ENCODE results near the gene USF3.
"Not testable (repeated sequence)": the region's sequence is repeated elsewhere in the genome, so short reads cannot be mapped to it uniquely, and the experiment has no call there.

Gene USF3

DNA sequence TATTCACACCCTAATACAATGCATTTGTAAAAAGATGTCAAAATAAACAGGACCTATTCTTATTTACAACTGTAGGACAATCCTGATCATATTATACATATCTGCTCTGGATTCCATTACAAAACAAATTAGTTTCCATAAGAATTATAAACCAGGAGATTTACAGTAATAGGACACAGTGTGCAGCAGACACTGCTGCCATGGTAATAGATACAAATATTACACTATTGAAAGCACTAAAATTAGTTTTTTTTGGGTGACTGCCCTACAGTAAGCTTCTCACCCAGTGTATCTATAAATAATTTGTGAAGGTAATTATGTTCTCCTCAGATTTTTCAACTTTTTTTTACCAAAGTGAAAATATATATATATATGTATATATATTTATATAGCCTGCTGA is 47.9 kb downstream of the USF3 start:
- DNase-seq = no peak

DNA sequence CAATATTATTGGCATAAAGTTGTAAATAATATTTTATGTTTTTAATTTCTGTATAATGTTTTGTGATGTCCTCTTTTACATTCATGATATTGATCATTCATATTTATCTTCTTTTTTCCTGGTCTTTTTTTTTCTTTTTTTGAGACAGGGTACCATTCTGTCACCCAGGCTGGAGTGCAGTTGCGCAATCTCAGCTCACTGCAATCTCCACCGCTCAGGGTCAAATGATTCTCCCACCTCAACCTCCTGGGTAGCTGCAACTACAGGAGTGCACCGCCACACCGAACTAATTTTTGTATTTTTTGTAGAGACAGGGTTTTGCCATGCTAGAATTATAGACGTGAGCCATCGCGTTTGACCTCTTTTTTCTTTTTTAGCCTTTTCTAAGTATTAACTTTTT is 52.9 kb downstream of the USF3 start:
- no peak for DNase-seq

DNA sequence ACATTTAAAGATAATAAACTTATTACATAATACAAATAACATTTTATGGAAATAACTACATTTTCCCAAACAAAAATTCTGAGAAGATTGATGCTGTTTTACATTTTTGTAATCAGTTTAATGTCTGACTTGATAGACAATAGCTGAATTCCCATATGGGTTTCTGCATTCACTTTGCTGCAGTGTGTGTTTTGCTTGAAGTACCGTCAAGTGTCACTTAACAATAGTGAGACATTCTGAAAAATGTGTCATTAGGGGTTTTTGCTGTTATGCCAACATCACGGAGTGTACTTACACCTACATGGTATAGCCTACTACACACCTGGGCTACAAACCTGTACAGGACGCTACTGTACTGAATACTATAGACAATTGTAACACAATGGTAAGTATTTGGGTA is 57.5 kb downstream of the USF3 start:
- DNase-seq = no peak

DNA sequence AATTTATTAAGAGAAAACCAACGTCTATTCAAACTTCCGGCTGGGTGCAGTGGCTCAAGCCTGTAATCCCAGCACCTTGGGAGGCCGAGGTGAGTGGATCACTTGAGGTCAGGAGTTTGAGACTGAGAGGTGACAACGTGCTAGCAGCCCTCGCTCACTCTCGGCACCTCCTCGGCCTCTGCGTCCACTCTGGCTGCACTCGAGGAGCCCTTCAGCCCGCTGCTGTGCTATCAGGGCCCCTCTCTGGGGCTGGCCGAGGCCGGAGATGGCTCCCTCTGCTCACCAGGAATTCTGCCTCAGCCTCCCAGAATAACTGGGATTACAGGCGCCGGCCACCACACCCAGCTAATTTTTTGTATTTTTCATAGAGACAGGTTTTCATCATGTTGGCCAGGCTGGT is 58.7 kb downstream of the USF3 start:
- DNase-seq = no peak

DNA sequence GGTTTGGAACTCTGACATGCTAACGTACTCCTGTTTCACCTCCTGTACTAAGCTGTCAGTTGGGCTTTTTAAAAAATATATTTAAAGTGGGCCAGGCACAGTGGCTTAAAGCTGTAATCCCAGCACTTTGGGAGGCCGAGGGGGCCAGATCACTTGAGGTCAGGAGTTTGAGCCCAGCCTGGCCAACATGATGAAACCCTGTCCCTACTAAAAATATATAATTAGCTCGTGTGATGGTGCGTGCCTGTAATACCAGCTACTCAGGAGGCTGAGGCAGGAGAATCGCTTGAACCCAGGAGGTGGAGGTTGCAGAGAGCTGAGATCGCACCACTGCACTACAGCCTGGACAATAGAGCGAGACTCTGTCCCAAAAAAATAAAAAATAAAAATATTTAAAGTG is 60.4 kb downstream of the USF3 start:
- not testable (repeated sequence) for DNase-seq

DNA sequence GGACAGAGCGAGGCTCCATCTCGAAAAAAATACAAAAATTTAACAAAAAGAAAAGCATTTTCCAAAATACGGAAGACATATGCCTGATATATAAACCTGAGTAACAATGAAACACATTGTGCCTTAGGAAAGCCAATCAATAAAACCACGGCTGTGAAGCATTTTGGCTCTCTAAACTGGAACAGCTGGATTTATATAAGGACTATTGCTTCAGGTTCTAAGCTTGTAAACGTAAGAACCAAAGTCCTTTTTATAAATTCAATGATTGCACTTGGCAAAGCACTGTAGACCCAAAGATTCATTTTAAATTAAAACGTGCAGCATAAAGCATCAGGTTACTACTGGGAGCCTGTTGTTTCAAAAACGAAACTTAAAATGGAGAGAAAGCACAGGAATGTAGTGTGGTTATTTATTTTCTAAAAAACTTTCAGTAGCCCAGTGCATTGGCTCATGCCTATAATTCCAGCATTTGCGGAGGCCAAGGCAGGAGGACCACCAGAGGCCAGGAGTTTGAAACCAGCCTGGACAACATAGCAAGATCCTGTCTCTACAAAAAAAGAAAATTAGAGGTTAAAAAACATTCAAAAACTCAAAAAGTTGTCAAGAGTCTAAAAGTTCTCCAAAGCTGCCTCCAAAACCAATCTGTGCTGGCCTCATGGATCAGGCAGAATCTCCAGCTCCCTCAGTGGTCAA is 61.5 kb downstream of the USF3 start:
- DNase-seq = no peak

DNA sequence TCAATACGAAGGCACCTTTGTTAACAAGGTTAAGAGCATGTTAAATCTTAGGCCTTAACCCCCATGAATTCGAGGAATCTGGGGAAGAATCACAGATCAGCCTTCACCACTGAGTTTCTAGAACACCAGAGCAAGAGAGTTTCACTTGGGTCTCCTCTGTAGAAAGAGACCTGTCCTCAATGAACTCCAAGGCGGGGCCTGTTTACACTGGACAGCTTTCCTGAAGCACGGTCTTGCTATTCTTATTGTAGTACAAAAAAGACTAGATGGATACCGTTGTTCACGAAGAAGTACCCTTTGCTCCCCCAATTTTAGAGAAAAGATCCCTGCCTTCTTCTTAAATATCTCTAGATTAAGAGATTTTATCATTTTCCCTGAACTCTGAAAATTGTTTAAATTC is 64.9 kb downstream of the USF3 start:
- DNase-seq = no peak

DNA sequence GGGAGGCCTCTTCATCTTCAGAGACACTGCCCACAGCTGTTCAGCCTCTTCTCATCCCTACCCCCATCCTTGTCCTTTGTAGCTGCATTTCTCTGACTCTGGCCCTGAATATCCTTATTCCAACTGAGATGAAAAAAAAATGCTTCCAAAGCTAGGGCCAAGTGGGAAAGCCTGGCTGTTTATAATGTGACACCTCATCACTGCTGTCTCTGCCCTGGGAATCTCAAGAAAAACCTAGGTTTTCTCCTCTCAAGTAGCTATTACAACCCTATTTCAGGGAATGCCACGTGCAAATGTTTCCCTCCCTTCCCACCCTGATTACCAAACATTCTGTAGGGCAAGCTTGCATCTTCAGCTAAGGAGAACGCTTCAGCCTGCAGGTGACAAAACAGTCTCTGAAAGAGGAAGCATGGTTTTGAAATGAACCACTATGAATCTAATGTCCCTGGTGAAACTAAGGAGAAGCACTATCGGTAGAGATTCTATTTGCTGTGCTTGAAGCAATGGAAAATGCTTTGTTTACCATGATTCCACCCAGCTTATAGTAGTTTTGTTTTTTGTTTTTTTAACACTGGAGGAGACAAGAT is 65.4 kb downstream of the USF3 start:
- DNase-seq = no peak

DNA sequence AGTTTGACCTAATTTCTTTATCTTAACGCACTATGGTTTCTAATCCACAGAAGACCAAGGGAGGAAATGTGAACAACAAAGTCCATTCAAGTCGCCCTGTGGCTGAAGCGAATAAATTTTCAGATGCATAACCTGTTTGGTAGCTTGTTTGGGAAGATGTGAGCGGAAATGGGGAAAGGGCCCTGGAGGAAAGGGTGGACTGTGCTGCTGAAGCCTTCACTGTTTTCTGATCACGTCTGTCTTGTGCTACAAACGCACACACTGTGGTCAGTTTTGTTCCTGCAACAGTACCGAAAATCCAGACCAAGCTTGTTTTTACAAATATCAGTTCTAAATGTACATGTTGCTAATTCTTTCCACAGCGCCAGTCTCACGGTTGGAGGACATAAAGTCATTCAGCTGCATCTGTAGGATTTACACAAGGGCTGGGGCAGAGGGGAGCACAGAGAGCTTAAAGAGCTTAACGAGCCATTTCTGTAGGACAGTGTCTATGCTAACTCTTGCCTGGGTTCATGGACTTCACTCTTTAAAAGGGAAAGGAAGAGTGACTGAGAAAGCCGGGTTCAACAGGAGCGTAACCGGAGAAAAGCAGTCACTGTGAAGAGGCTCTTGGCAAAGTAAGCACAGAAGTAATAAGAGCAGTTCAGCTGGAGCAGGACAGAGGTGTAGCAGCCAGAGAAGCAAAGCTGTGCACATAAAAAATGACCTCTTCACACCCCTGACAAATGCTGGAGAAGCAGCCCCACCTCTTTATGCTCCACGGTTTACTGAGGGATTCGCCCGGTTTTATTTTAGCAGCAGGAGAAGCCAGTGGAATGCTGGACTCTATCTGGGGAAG is 66.6 kb downstream of the USF3 start:
- DNase-seq = no peak

DNA sequence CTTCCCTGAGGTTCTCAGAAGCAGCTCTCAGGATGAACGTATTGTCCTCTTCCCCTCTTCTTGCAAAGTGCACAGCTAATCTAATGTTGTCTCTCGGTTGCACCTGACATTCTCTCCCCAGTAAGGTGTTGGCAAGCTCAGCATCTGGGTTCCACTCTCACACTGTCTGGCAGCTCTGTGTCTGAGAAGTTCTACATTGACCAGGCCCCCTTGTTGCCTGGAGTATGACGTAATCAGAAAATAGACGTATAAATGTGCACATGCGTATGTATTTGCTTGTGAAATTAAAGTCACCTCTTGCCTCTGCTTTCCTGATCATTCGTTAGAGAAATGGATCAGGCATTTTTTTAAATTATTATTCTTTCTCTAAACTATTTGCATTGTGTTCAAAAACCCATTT is 67.7 kb downstream of the USF3 start:
- no peak for DNase-seq

DNA sequence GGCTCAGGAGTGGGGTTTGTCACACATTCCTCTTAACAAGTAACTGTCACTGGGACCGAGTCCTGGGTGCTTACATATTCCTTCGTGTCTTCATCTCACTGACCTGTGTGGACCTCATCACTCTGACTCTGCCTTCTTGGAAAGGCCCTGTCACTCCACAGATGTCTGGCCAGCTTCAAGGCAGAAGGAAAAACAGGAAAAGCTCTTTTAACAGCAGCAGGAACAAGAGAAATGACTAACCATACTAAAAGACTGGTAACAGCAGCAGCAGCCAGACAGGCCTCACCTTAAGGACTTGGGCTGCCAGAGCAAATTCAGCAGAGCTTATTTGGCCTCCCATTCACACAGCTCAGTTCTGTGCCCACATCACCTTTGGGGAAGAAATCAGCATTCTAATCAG is 68.1 kb downstream of the USF3 start:
- DNase-seq = no peak

DNA sequence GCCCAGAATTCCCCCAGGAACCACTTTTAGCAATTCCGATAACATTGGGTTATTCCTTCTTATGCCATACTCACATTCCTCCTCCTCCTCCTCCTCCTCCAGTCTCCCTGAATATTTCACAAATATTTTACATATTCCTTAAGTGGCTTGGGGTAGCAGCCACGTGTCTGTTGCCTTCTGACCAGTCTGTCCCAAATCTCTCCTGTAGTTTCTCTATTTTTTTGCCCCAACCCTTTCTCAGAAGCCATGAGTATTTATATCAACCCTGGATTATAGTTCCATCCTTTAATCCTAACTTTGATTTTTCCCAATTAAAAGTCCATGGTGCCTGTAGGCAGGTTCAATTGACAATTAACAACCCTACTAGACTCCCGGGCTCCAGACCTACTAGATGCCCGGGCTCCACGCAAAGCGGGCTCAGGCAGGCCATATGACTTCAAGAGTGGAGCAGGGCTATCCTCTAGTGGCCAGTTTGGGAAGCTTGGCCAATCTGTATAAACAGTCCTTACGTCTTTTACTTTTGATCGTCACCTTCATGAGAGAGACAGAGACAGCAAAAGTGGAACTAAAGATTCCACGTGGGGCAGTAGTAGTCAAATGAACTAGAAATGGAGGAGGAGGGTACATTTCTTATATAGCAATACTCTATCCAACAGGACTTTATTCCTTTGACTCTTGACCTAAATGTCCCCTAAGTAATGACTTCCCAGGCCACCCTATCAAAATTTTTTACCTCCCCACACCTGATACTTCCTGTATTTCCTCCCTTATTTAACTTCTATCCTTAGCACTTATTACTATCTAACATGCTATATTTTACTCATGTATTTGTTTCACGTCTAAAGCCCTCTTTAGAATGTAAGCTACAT is 69.7 kb downstream of the USF3 start:
- peak in 1 of 2 experiments; percentile 65 for DNase-seq

DNA sequence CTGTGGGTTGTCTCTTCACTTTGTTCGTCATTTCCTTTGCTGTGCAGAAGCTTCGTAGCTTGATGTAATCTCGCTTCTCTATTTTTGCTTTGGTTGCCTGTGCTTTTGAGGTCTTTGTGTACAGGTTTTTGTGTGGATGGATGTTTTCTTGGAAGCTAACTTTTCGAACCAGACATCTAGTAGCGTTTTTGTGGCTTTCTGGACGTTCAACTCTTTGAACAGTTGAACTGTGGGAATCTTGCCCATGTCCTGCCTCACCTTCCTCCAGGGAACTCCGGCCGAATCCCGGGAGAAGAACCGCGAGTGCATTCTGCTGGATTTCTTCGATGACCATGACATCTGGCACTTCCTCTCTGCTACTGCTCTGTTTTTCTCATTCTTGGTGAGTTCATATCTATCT is 70.6 kb downstream of the USF3 start:
- DNase-seq = no peak

DNA sequence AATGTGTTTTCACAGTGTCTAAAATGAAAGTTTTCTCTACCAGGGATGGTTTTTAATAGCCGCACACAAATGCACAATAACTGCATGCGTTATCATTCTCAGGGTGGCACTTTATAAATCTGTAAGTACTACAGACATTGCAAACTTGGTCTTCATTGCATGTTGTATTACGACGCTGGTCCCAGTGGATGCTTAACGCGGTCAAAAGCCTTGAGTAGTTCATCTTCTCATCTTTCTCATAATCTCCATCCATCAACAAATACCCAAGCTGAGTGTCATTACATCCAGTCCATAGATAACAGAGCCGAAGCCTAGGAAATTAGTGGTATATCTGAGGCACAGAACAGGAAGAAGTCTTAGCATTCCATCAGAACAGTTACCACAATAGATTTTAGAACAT is 72.6 kb downstream of the USF3 start:
- DNase-seq = no peak

DNA sequence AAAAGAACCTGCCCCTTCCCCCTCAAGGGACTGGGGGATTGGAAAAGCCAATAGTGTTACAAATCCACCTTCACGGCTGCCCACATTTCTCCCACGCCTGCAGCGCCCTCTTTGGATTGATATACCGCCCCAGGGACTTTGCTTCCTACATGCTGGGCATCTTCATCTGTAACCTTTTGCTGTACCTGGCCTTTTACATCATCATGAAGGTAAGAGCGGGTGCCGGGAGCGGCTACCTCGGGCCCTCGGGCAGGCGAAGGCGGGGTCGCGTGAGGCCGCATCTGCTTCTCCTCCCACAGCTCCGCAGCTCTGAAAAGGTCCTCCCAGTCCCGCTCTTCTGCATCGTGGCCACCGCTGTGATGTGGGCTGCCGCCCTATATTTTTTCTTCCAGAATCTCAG is 73.1 kb downstream of the USF3 start:
- no peak for DNase-seq

DNA sequence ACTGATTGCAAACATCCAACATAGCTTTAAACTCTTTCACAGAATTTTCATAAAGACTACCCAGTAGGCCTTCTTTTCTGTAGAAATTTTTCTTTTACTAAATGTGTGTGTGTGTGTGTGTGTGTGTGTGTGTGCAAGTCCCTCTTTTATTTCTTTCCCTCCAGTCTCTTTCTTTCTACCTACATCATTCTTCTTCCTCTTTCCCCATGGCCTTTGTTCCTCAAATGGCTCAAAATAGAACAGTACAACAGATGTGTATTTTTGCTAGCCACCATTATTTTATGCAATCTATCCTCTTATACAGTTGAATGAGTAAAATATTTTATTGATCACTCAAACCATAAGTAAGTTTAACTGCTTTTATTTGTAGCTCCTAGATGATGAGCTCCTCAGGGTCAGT is 76.4 kb downstream of the USF3 start:
- DNase-seq = no peak

DNA sequence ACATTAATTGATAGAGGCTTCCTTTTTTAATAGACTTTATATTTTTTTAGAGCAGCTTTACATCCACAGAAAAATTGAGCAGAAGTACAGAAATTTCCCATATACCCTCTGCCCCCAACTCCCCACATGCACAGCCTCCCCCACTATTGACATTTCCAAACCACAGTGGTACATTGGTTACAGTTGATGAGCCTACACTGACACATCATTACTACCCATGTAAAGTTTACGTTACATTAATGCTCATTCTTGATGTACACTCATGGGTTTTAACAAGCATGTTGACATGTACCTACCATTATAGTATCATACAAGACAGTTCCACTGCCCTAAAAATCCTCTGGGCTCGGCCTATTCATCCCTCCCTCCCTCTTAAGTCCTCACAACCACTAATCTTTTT is 78.7 kb downstream of the USF3 start:
- DNase-seq = no peak

DNA sequence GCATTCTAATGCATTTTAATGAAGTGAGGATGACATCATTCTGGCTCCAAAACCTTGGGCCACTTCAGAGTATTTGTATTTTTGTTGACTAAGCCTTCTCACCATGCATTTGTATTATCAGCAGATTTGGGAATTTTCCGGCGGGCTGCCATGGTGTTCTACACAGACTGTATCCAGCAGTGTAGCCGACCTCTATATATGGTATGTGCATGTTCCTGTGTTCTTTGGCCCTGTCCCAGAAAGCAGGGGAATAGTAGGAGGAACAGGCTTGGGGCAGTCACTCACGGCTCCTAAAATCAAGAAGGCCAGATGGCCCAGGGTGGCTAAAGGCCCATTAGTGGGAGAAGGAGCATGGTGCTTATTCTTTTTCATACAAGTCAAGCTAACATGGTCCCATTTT is 80.5 kb downstream of the USF3 start:
- DNase-seq = no peak

DNA sequence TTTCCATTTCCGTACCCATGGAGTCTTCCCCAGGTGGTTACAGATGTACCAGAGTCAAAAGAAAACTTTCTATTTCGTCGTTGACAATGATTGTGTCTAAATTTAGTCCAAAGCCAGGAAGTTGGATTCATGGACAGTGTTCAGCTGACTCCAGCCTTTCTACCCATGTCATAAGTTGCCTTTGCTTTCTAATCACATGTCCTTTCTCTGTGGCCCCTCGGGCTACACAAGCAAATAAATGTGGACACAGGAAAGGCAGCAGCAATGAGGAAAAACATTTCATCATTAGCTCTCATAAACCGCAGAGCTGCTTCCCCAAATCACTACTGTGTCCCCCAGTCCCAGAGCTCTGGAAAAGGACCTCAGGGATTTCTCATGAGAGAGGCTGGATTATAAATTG is 82.0 kb downstream of the USF3 start:
- DNase-seq = no peak

DNA sequence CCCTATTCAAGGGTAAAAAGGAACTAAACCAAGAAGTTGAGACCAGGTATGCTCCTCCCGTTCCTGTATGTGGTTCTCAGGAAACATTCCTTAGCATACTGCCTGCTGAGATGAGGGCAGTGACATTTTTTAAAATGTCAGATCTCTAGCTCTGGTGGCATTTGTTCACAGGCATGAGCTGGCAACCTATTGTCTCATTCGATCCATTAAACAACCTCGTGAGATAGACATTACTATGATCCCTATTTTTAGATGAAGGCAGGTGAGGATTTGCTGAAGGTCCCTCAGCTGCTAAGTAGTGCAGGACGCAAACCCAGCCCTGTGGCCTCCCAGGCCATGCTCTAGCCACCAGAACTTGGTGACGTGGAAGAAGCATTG is 89.2 kb downstream of the USF3 start:
- no peak for DNase-seq

DNA sequence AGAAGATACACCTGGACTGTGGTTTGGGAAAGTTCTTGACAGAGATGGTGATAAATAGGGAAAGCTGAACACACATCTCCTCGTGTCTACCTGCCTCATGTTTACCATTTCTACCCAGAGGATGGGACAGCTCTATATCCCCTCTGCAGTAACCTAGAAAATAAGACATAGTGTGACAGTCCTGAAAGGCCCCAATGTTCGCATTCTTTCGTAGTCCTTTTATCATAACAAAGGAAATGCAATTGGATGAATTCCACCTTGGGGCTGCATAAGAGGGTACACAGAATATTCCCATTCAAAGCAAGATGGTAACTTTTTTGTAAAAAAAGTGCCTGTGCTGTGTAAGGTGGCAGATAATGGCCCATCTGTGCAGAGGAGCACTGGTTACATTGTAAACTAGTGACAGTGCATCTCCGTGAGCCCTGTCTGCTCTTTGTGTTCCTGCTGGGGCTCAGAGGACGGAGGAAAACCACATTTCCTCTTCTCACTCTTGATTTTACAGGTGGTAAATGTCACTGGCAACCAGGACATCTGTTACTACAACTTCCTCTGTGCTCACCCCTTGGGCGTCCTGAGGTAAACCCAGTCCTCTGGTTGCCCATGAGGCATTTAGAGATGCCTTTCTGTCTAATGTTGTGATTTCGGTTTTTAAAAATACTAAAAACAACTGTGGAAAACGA is 89.8 kb downstream of the USF3 start:
- no peak for DNase-seq

DNA sequence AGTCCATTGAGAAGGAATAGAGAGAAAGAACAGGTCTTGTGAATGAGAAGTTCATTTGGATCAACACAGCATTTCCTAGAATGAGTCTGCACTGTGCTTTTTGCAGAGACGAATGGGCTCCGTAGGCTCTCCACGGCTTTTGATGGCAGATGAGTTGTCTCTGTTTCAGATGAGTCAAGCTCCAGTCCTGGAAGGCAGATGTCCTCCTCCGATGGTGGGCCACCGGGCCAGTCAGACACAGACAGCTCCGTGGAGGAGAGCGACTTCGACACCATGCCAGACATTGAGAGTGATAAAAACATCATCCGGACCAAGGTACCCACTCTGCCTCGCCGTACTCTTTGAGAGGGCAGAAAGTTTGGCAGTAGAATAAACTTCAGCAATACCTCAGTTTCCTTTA is 93.6 kb downstream of the USF3 start:
- DNase-seq = no peak

DNA sequence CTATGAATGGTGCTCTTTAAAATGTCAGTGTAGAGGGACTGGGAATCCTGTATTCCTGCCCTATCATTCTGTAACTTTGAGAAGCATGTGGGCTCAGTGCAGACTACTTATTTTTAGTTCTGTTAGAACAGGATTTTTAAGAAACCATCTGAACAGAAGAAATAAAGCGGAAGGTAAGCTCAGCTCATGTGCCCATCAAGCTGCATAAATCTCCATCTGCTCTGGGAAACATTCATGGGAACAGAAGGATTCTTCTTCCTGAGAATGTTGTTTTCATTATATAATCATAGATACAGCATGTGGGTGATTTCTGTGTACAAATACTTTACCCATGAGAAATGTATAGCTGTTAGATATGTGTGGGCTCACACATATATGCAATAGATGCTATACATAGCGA is 94.2 kb downstream of the USF3 start:
- DNase-seq = no peak

All from SW 1271 (cell line).